Upper lobe of left lung (tissue), 4 donors: ENCODE data around the gene NXPH1.

Experiments
- POLR2A ChIP-seq, 4 donors: fragments of 450-650 bp; IDR thresholded peaks; one replicate each; pipeline ENCODE4 v1.5.1; 2016 to 2017; ENCODE audit warnings: antibody characterized with exemption in 4 of 4, mild to moderate bottlenecking in 2 of 4
- POLR2AphosphoS5 ChIP-seq, 2 donors: sonication (generic); formaldehyde crosslinking; IDR thresholded peaks; one replicate each; pipeline ENCODE4 v1.5.1; 2017; ENCODE audit warnings: antibody characterized with exemption in 2 of 2
- TF ChIP-seq, protein P1 (sequence below), 6 experiments: fragments of 450-650 bp in 4 of 6; fragments of 200-600 bp in 2 of 6; sonication (generic) in 2 of 6; IDR thresholded peaks; one replicate each; pipeline ENCODE4 v1.5.1; 2016 to 2019; ENCODE audit warnings: antibody characterized with exemption in 6 of 6

DNA sequence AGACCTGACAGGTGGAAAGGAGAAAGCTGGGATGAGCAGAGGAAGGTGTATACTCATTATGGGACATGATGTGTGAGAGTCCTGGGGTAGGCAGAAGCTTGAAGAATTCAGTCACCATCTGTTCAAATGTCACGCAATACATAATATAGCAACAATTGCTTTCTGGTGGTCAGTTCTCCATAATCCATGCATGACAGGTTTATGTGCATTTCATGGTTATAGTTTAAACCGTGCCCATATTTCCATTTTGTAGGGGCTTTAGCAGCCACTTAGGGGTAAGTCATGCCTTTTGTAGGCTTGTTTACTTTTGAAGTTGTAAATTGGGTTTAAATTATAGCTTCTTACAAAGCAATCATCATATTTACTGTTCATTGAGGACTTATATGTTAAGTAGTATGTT is 158.8 kb downstream of the NXPH1 start:
- no peak for TF ChIP-seq POLR2A (IDR thresholded peaks at IDR 0.05)
- TF ChIP-seq, protein P1, sequence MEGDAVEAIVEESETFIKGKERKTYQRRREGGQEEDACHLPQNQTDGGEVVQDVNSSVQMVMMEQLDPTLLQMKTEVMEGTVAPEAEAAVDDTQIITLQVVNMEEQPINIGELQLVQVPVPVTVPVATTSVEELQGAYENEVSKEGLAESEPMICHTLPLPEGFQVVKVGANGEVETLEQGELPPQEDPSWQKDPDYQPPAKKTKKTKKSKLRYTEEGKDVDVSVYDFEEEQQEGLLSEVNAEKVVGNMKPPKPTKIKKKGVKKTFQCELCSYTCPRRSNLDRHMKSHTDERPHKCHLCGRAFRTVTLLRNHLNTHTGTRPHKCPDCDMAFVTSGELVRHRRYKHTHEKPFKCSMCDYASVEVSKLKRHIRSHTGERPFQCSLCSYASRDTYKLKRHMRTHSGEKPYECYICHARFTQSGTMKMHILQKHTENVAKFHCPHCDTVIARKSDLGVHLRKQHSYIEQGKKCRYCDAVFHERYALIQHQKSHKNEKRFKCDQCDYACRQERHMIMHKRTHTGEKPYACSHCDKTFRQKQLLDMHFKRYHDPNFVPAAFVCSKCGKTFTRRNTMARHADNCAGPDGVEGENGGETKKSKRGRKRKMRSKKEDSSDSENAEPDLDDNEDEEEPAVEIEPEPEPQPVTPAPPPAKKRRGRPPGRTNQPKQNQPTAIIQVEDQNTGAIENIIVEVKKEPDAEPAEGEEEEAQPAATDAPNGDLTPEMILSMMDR (IDR thresholded peaks at IDR 0.05): no peak
- no peak for TF ChIP-seq POLR2AphosphoS5 (IDR thresholded peaks at IDR 0.05)
